C4-2B (cell line): ENCODE results near the gene GPR87.

Source experiments
- H3K27ac ChIP-seq: fragments of 450-650 bp; 2 replicates; pipeline ENCODE4 v1.5.1; 2017
- CTCF ChIP-seq: fragments of 450-650 bp; conservative IDR thresholded peaks from 2 replicates; pipeline ENCODE4 v1.5.1; 2017; ENCODE audit warnings: mild to moderate bottlenecking
- ZFX ChIP-seq: fragments of 450-650 bp; IDR thresholded peaks from 2 replicates; pipeline ENCODE4 v1.6.1; 2017

Gene GPR87

GRCh38 chr3:151307131-151307530 lies 9.5 kb downstream of the GPR87 start:
- no peak overlapping the region for H3K27ac ChIP-seq
- TF ChIP-seq ZFX (no peak), CTCF (no peak)

GRCh38 chr3:151306168-151306810 lies 10.3 kb downstream of the GPR87 start:
- TF ChIP-seq ZFX (no peak), CTCF (no peak)
- H3K27ac ChIP-seq, result no peak overlapping the region

GRCh38 chr3:151305775-151306151 lies 10.9 kb downstream of the GPR87 start:
- no peak overlapping the region for H3K27ac ChIP-seq
- TF ChIP-seq ZFX (no peak), CTCF (no peak)

GRCh38 chr3:151305060-151305774 lies 11.4 kb downstream of the GPR87 start:
- no peak overlapping the region; the same call in 1 of the 2 replicates for H3K27ac ChIP-seq
- TF ChIP-seq ZFX (no peak), CTCF (peak; percentile 45)

GRCh38 chr3:151303751-151304150 lies 12.9 kb downstream of the GPR87 start:
- H3K27ac ChIP-seq, result no peak overlapping the region

GRCh38 chr3:151301787-151302186 lies 14.8 kb downstream of the GPR87 start:
- TF ChIP-seq CTCF (no peak), ZFX (no peak)
- H3K27ac ChIP-seq, result no peak overlapping the region

More at GRCh38 chr3:151303751-151304150, 12.9 kb downstream of the GPR87 start:
- TF ChIP-seq CTCF (no peak), ZFX (no peak)

GRCh38 chr3:151300539-151300938 lies 16.1 kb downstream of the GPR87 start:
- H3K27ac ChIP-seq, result no peak overlapping the region
- TF ChIP-seq ZFX (no peak), CTCF (no peak)
